Neuronal stem cell (in vitro differentiated cells): Measurements from ENCODE around the gene NT5DC1.

Source experiments
- DNase-seq: peaks from one replicate; pipeline ENCODE4 v3.0.0-alpha.2; 2013; ENCODE audit warnings: low spot score
- H2AFZ ChIP-seq: one replicate; pipeline ENCODE4 v1.6.1; 2013; ENCODE audit warnings: mild to moderate bottlenecking, low read length, inconsistent platforms
- H2AK5ac ChIP-seq: 2 replicates; pipeline ENCODE4 v1.6.1; 2013; ENCODE audit warnings: low read depth, mild to moderate bottlenecking, inconsistent platforms, low read length, moderate library complexity, mixed read lengths
- H2BK120ac ChIP-seq: 2 replicates; pipeline ENCODE4 v1.6.1; 2013; ENCODE audit warnings: low read depth, mild to moderate bottlenecking, inconsistent platforms, low read length, moderate library complexity, mixed read lengths
- H2BK12ac ChIP-seq: one replicate; pipeline ENCODE4 v1.6.1; 2013; ENCODE audit warnings: low read length, inconsistent platforms
- H2BK15ac ChIP-seq: 2 replicates; pipeline ENCODE4 v1.6.1; 2013; ENCODE audit warnings: mild to moderate bottlenecking, low read length, inconsistent platforms, mixed read lengths
- H2BK5ac ChIP-seq: one replicate; pipeline ENCODE4 v1.6.1; 2013; ENCODE audit warnings: inconsistent platforms, mild to moderate bottlenecking, low read length, moderate library complexity
- H3K14ac ChIP-seq: one replicate; pipeline ENCODE4 v1.6.1; 2013; ENCODE audit warnings: low read length, inconsistent platforms
- H3K18ac ChIP-seq: 2 replicates; pipeline ENCODE4 v1.6.1; 2013; ENCODE audit warnings: low read length, inconsistent platforms
- H3K23ac ChIP-seq: 2 replicates; pipeline ENCODE4 v1.6.1; 2013; ENCODE audit warnings: low read depth, mild to moderate bottlenecking, mixed read lengths, low read length, inconsistent platforms; ENCODE audit not compliant: poor library complexity
- H3K27ac ChIP-seq: replicated peaks from 3 replicates; pipeline ENCODE4 v1.5.1; 2013; ENCODE audit warnings: low read length, inconsistent platforms
- H3K27me3 ChIP-seq, 3 experiments: 2 replicates each; pipeline ENCODE4 v1.6.1; 2013; ENCODE audit warnings: low read length in 3 of 3, mild to moderate bottlenecking in 2 of 3, inconsistent platforms in 1 of 3, low read depth in 1 of 3, mixed read lengths in 1 of 3, moderate library complexity in 1 of 3; ENCODE audit not compliant: control insufficient read depth in 3 of 3, insufficient read depth in 3 of 3
- H3K36me3 ChIP-seq, 2 donors: replicated peaks in 1 of 2; 2 replicates each; pipeline ENCODE4 v1.6.1; 2013; ENCODE audit warnings: low read length in 2 of 2; ENCODE audit not compliant: control insufficient read depth in 2 of 2, insufficient read depth in 2 of 2
- H3K4ac ChIP-seq: 2 replicates; pipeline ENCODE4 v1.6.1; 2013; ENCODE audit warnings: inconsistent platforms, mild to moderate bottlenecking, low read length, moderate library complexity
- H3K4me1 ChIP-seq, 2 donors: 1 replicate in 1 of 2; 2 replicates in 1 of 2; pipeline ENCODE4 v1.6.1; 2013; ENCODE audit warnings: low read length in 2 of 2, low read depth in 1 of 2; ENCODE audit not compliant: control insufficient read depth in 2 of 2, insufficient read depth in 1 of 2
- H3K4me2 ChIP-seq: one replicate; pipeline ENCODE4 v1.6.1; 2013; ENCODE audit warnings: mild to moderate bottlenecking, low read length, inconsistent platforms; ENCODE audit not compliant: insufficient read depth, poor library complexity, severe bottlenecking
- H3K4me3 ChIP-seq, 2 donors: 2 replicates each; pipeline ENCODE4 v1.5.1; 2013; ENCODE audit warnings: low read length in 2 of 2, mild to moderate bottlenecking in 2 of 2, inconsistent platforms in 1 of 2, moderate library complexity in 1 of 2
- H3K79me1 ChIP-seq: one replicate; pipeline ENCODE4 v1.6.1; 2013; ENCODE audit warnings: low read depth, mild to moderate bottlenecking, inconsistent platforms, low read length, moderate library complexity
- H3K9ac ChIP-seq: one replicate; pipeline ENCODE4 v1.6.1; 2013; ENCODE audit warnings: mild to moderate bottlenecking, low read depth, low read length, inconsistent platforms; ENCODE audit not compliant: poor library complexity
- H3K9me3 ChIP-seq, 2 donors: replicated peaks in 1 of 2; 2 replicates each; pipeline versions ENCODE3 to v1.6.1; 2013; ENCODE audit warnings: low read length in 2 of 2, mild to moderate bottlenecking in 2 of 2, inconsistent platforms in 1 of 2, low read depth in 1 of 2, mixed read lengths in 1 of 2, moderate library complexity in 1 of 2; ENCODE audit not compliant: control insufficient read depth in 2 of 2, insufficient read depth in 1 of 2
- H4K8ac ChIP-seq: one replicate; pipeline ENCODE4 v1.6.1; 2013; ENCODE audit warnings: low read depth, mild to moderate bottlenecking, inconsistent platforms, low read length, moderate library complexity
- H4K91ac ChIP-seq: one replicate; pipeline ENCODE4 v1.6.1; 2013; ENCODE audit warnings: low read length, low read depth, mild to moderate bottlenecking, inconsistent platforms; ENCODE audit not compliant: poor library complexity
- WGBS, 2 donors: extraction: QIAGEN DNeasy Blood & Tissue Kit; methylation state at CpG; one replicate each; pipeline ENCODE4 v1.1.7; 2013; ENCODE audit warnings: missing lambda C conversion rate in 2 of 2, mixed read lengths in 1 of 2; ENCODE audit not compliant: insufficient read length in 2 of 2, insufficient replicate concordance in 1 of 2; ENCODE audit errors: extremely low coverage in 2 of 2; 5-methylcytosine and 5-hydroxymethylcytosine counted together

Gene NT5DC1

DNA sequence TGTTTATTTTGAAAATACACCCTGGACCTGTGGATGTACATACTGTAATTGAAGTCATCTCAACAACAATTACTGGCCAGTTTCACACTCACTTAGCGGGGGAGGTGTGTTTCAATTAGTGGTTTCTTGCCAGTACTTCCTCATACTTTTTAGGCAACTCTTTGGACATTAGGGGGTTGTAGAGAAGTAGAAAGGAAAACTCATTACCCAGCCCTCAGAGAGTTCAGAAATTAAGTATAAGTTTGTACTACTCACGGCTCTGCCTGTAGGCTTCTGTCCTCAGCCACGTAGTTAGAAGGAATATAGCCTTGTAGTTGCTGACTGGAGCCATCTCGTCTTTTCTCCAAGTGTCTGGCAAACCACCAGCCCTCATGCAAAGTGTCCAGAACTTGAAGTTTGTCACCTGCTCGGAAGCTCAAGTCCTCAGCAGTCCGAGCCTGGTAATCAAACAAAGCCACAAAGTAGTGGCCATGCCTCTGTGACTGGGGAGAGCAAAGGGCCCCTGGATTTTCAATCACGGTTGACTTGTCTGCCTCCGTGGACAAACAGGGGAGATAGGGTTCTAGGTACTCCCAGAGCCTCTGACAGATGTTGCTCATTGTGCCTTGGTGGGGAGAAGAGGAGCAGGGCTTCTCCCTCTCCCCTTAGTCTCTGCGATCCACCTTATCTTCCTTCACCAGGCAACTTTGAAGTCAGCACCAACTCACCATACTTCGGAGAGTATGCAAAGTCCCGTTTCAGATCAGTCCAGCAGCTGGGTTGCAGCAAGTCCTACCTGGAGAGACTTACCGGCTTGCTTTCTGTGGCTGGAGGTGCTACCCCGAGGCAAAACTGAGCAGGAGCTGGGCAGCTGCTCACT, 40.7 kb upstream of the NT5DC1 start:
- Histone ChIP-seq H2BK12ac (no peak overlapping the region), H3K4me3 (no peak overlapping the region), H4K91ac (no peak overlapping the region), H3K27me3 (no peaks in the 10 kb centered on the region), H3K9me3 (no peaks in the 10 kb centered on the region), H2BK5ac (no peak overlapping the region), H3K79me1 (no peaks in the 10 kb centered on the region), H2AK5ac (no peak overlapping the region), H2AFZ (no peak overlapping the region), H3K36me3 (no peaks in the 10 kb centered on the region), H3K14ac (no peak overlapping the region), H2BK120ac (no peak overlapping the region), H3K4me1 (peaks cover 0 to 2% of the 10 kb centered on the region in 2 donors), H3K18ac (no peak overlapping the region), H4K8ac (no peak overlapping the region), H3K4ac (no peak overlapping the region), H3K27ac (no peak overlapping the region), H3K23ac (no peak overlapping the region), H2BK15ac (no peak overlapping the region), H3K4me2 (no peak overlapping the region), H3K9ac (no peak overlapping the region)
- no CpG with 5 or more reads among the region's 13 CpGs for WGBS, 2 donors
- no peak for DNase-seq

DNA sequence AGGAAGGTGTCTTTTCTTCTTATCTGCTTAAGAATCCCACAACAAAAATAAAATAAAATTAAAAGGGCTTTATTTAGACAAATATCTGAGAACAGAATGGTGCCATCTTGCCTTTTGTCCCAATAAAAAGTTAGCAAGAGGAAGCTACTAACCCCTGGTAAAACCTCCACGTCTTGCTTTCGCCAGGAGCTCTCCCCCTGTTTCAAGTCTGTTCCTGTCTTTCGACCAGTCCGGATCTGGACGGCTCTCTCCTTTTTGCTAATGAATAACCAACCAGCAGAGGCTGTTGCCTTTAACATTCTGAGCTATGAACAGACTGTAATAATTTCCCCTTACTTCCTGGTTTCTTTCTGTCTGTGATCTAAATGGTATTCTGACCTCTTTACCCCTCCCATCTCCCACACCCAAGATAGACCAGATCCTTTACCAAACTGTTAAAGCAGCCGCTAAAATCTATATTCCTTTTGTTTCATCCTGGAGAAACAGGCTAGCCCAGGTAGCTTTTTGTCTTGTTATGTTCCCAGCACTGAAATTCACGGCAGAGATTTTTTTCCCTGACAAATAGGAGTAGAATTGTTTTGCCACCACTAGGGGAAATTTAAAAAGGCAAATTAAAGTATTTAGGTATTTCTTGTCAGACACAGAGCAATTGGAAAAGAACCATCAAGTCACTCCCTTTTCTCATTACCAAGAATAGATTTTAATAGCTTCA, 39.9 kb upstream of the NT5DC1 start, which contains the start of gene FRK:
FRK (minus strand) TSS at position 320 of the 712 bp plus-strand sequence. CDS start 580 bp downstream, outside the sequence.
- DNase-seq: no peak
- peaks cover 0 to 2% of the 10 kb centered on the region in 2 donors for H3K4me1 ChIP-seq
- no peak within 1 kb of the TSS for H2BK12ac ChIP-seq
- H3K9ac ChIP-seq: no peak within 1 kb of the TSS
- no peaks in the 10 kb centered on the region for H3K79me1 ChIP-seq
- no peaks in the 10 kb centered on the region for H3K36me3 ChIP-seq
- H3K9me3 ChIP-seq: no peaks in the 10 kb centered on the region
- no peak within 1 kb of the TSS for H4K91ac ChIP-seq
- H2BK5ac ChIP-seq: no peak within 1 kb of the TSS
- no peak within 1 kb of the TSS for H2AFZ ChIP-seq
- no peak within 1 kb of the TSS for H3K4me3 ChIP-seq
- H2BK120ac ChIP-seq: no peak within 1 kb of the TSS
- no peak within 1 kb of the TSS for H3K18ac ChIP-seq
- no peak within 1 kb of the TSS for H2AK5ac ChIP-seq
- H3K27ac ChIP-seq: no peak within 1 kb of the TSS
- no peak within 1 kb of the TSS for H3K23ac ChIP-seq
- no peak within 1 kb of the TSS for H3K14ac ChIP-seq
- no peak within 1 kb of the TSS for H3K4ac ChIP-seq
- H3K4me2 ChIP-seq: no peak within 1 kb of the TSS
- H3K27me3 ChIP-seq: no peaks in the 10 kb centered on the region
- H4K8ac ChIP-seq: no peak within 1 kb of the TSS
- no peak within 1 kb of the TSS for H2BK15ac ChIP-seq
- WGBS, 2 donors: no CpG with 5 or more reads among the region's 7 CpGs

DNA sequence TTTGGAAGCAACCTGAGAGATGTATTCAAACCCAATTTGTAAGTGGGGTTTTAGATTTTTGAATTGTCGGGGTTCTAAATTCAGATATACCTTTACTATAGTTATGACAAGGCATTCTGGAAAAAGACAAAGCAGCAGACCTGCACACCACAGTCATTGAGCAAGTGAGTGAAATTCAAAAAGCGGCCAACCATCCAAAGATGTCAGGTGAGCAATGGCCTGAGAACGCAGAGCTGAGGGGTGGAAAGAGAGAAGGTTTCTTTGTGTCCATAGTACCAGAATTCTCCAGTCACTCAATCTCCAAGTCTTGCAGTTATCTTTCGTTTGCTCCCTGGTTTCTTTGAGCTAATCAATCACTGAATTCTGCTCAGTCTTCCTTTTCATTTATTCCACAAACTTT, 38.2 kb upstream of the NT5DC1 start:
- H3K9ac ChIP-seq: no peak overlapping the region
- H3K27me3 ChIP-seq: no peaks in the 10 kb centered on the region
- no peak overlapping the region for H2AK5ac ChIP-seq
- H3K4me2 ChIP-seq: no peak overlapping the region
- H3K14ac ChIP-seq: no peak overlapping the region
- H3K4me3 ChIP-seq: no peak overlapping the region
- H2BK120ac ChIP-seq: no peak overlapping the region
- no peaks in the 10 kb centered on the region for H3K36me3 ChIP-seq
- no peaks in the 10 kb centered on the region for H3K9me3 ChIP-seq
- H4K8ac ChIP-seq: no peak overlapping the region
- no peak overlapping the region for H3K18ac ChIP-seq
- H2BK15ac ChIP-seq: no peak overlapping the region
- no peaks in the 10 kb centered on the region for H3K79me1 ChIP-seq
- no peak overlapping the region for H3K4ac ChIP-seq
- no CpG with 5 or more reads among the region's 4 CpGs for WGBS, 2 donors
- H3K27ac ChIP-seq: no peak overlapping the region
- peaks cover 0 to 2% of the 10 kb centered on the region in 2 donors for H3K4me1 ChIP-seq
- no peak for DNase-seq
- no peak overlapping the region for H2AFZ ChIP-seq
- no peak overlapping the region for H4K91ac ChIP-seq
- H2BK12ac ChIP-seq: no peak overlapping the region
- H2BK5ac ChIP-seq: no peak overlapping the region
- H3K23ac ChIP-seq: no peak overlapping the region

DNA sequence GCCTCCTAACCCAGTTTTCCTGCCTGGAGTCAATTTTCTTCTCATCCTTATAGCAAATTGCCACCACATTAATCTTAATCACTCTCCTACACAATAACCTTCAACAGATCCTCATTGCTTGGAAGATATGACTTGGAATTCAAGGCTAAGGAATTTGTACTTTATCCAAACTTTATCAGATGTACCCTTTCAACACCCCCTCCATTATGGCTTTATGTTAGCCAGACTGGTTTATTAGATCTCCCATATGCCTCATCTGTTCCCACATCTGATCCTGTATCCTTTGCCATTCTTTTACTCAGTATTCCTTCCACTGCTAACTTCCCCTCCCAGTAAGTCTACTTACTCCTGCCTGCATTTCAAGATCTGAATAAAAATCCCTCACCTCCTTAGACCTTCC, 36.0 kb upstream of the NT5DC1 start:
- no peak overlapping the region for H2BK5ac ChIP-seq
- peaks cover 0 to 2% of the 10 kb centered on the region in 2 donors for H3K4me1 ChIP-seq
- no peak overlapping the region for H3K9ac ChIP-seq

More for the DNA sequence above, 36.0 kb upstream of the NT5DC1 start:
- H4K8ac ChIP-seq: no peak overlapping the region
- DNase-seq: no peak
- H2BK15ac ChIP-seq: no peak overlapping the region
- H3K36me3 ChIP-seq: no peaks in the 10 kb centered on the region
- H3K4me3 ChIP-seq: no peak overlapping the region
- no peak overlapping the region for H3K14ac ChIP-seq
- no peaks in the 10 kb centered on the region for H3K27me3 ChIP-seq
- H2BK12ac ChIP-seq: no peak overlapping the region
- no peak overlapping the region for H3K27ac ChIP-seq
- H3K4ac ChIP-seq: no peak overlapping the region
- no peak overlapping the region for H3K4me2 ChIP-seq
- H3K79me1 ChIP-seq: no peaks in the 10 kb centered on the region
- no peak overlapping the region for H4K91ac ChIP-seq
- H3K18ac ChIP-seq: no peak overlapping the region
- no peak overlapping the region for H3K23ac ChIP-seq
- no peak overlapping the region for H2AFZ ChIP-seq
- no peak overlapping the region for H2BK120ac ChIP-seq
- H3K9me3 ChIP-seq: no peaks in the 10 kb centered on the region
- no peak overlapping the region for H2AK5ac ChIP-seq
